CD4-positive, alpha-beta T cell treated with Interleukin-12 subunit alpha and Interleukin-12 subunit beta, for 1 hour (primary cell): ENCODE data around the gene PVRIG.
"Not testable (repeated sequence)": the region's sequence is repeated elsewhere in the genome, so short reads cannot be mapped to it uniquely, and the experiment has no call there.

Source experiments
- DNase-seq: peaks from one replicate; pipeline ENCODE4 v3.0.0-alpha.2; 2020

Gene PVRIG

DNA sequence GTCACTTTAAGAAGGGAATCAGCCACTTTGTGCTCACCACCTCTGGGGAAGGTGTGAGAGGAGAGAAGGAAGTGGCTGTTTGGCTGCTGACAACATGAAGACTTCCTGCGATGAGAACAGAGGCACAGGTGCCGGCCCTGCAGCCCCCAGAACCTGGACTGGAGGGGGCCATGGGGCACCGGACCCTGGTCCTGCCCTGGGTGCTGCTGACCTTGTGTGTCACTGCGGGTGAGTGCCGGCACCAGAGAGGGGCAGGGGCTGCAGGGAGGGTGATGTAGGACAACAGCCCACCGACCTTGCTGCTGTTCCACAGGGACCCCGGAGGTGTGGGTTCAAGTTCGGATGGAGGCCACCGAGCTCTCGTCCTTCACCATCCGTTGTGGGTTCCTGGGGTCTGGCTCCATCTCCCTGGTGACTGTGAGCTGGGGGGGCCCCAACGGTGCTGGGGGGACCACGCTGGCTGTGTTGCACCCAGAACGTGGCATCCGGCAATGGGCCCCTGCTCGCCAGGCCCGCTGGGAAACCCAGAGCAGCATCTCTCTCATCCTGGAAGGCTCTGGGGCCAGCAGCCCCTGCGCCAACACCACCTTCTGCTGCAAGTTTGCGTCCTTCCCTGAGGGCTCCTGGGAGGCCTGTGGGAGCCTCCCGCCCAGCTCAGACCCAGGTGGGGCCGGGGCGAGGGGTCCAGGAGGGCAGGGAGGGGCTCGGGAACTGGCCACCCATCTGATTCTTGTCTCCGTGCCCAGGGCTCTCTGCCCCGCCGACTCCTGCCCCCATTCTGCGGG, at the start of gene PVRIG:
PVRIG (plus strand) TSS at position 149 of the 785 bp plus-strand sequence; CDS start at position 171, 22 bp downstream.
- peak; percentile 37 for DNase-seq

DNA sequence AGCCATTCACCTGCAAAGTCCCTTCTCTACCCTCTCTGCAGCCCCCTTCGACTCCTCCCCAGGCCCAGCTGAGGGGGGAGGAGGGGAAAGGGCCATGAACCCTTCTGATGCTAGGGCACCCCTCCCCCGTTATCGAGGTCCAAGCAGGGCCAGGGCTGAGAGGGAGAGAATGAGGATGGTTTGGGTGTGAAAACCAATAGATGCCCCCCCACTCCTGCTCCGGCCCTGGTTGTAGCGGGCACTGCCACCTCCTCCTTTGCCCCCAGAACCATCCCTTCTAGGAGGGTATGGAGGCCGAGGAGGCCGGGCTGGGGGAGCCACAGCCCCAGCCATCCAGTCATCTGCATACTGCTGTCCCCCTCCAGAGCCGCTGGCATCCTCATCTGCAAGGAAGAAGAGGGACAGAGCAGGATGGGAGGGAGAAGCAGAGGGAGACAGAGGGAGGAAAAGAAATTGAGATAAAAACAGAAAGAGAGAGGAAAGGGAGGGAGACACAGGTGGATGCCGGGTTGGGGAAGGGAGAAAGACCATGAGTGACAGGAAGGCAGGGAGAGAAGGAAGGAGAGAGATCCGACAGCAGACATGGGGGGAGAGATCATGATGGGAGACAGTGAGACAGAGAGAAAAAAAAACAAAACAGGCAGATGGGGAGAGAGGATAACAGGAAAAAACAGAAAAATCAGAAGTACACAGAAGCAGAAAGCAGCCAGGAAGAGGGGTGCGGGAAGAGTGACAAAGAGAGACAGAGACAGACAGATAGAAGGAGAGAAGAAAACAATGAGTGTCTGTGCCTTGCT, 49.5 kb upstream of the PVRIG start:
- no peak for DNase-seq

DNA sequence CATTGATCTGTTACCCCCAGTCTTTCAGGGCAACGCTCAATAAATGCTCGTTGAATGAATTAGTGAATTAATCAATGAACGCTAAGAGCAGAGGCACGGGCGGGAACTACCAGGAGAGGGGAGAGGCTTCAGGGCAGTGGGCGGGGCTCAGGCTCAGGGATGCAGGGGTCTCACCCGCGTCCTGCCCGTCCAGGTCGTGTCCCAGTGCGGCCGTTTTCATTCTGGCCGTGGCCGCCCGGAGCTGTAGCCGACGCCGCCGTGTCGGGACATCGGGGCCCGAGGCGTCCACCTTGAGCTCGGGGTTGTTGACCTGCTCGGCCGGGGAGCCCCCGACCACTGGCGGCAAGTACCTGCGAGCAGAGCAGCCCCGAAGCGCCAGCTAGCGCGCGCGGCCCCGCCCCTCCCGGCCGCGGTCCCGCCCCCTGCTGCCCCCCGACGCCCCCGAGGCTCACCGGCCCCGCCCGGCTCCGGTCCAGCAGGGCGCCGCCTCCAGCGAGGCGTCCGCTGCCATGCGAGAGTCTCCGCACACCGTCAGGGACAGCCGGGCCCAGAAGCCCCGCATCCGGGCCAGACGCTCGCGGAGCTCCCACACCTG, 48.6 kb upstream of the PVRIG start:
- peak; percentile 60 for DNase-seq

DNA sequence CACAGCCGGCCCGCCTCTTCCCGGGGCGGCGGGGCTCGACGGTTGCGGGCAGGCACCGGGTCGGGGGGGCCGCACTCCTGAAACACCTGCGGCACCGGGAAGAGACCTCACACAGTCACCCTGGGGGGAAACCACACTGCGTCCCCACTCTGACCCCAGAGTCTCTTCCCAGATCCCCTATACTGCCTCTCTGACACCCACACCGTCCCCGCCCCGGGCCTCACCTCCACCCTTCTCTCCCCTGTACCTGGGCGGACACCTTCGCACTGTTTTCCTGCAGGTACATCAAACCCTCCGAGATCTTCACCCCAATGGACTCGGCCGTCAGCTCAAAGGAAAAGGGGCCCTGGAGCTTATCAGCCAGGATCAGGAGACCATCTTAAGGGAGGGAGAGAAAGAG, 47.9 kb upstream of the PVRIG start:
- peak; percentile 32 for DNase-seq

DNA sequence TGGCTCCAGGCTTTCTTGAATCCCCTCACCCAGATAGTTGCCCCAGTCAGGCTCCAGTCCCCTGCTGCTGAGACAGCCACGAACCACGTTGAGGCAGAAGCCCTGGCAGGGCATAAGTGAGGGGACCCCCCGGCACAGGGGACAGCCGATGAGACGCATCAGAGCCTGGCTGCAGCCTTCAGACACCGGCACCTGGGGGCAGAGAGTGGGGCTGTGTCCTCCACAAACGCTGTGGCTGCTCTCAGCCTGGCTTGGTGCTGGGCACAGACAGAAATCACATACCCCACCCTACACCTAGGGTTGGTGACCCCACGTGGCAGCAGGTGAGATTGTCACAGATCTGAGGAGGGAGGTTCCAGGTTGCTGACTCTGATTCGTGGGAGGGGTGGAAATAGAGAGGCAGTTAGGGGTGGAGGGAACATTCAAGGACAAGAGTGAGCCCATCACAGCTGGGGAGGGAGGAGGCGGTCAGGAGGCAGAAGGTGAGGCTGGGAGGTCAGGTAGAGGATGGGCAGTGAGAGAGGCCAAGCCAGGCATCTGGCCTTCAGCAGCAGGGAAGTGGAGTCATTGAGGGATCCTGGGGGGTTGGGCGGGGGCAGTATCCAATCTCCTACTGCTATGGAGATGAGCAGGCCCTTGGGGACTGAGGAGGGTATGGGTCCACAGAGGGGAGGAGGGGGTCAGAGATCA, 45.8 kb upstream of the PVRIG start:
- no peak for DNase-seq

DNA sequence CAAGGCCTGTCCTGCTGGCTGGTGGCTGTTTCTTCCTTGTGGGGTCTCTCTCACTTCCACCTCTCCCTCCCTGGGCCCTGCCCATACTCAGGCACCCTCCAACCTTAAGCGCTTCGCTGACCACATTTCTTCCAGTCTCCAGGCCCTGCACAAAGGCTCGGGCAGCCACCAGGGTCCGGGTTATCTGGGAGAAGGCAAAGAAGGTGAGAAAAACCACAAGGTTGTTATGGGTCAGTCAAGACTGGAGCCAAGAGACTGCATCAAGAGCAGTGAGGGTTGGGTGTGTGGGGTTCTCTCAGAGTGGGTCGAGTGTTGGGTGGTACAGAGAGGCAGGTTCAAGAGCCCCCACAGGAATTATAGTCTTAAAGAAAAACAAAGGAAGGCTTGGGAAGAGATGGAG, 45.2 kb upstream of the PVRIG start:
- DNase-seq = no peak

DNA sequence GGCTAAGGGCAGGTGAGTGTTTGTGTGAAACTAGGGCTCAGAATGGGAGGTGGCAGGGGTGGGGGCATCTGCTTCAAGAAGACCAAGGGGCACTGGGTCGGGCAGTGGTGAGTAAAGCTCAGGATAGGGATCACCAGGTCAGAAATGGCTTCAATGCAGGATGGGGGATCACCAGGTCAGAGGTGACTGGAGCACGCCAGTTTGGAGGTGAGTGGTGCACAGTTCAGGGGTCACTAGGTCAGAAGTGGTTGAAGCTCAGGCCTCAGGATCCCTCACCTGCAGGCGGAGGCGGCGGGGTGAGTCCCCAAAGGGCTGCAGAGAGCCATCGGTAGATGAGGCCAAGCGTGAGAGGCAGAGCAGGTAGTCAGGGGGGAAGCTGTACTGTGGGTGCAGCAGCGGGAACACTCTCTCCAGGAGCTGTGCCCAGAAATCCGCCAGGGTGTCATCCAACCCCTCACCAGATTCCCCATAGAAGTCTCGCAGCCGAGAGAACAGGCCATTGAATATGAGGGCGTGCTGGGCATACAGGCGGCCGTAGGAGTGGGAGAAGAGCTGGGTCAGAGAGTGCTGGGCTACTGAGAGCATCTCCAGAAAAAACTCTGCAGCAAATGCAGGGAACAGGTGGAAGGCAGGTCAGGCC, 44.3 kb upstream of the PVRIG start:
- DNase-seq = no peak

DNA sequence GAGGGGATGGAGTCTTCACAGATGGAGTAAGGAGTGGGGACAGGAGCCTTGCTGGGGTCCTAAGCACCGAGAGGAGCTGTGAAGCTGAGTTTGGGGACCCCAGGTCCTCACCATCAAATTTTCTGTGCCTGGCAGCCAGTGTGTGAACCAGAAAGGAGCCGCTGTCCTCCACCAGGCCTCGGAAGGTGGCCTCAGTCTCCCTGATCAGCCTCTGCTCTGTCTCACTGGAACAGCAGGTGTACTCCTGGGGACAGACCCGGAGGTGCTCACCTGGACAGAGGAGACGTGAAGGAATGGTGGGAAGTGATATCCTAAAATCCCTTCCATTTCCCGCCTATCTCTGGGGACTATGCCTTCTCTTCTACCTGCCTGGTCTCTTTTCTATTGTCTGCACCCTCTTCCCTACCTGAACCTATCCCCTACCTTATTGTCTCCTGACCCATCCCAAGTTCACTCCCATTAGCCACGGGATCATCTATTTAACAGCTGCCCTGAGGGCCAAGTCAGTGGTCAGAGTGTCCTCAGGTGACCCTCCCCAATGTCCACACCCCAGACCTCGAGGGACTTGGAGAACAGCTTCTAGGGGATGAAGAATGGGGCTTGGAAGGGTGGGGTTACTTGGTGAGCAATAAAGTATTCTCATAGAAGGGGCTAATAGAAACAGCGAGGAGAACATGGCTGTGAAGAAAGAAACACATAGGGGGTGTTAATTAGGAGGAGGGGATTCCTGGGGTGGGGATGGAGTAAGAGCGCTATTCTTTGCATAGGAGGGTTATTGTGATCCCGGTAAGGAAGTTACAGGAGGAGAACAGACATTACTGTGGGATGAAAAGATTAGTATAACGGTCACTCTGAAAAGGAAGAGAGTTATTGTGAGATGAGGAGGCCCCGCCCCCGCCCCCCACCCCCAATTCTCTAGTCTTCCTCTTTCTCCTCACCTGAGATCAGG, 43.4 kb upstream of the PVRIG start:
- no peak for DNase-seq

DNA sequence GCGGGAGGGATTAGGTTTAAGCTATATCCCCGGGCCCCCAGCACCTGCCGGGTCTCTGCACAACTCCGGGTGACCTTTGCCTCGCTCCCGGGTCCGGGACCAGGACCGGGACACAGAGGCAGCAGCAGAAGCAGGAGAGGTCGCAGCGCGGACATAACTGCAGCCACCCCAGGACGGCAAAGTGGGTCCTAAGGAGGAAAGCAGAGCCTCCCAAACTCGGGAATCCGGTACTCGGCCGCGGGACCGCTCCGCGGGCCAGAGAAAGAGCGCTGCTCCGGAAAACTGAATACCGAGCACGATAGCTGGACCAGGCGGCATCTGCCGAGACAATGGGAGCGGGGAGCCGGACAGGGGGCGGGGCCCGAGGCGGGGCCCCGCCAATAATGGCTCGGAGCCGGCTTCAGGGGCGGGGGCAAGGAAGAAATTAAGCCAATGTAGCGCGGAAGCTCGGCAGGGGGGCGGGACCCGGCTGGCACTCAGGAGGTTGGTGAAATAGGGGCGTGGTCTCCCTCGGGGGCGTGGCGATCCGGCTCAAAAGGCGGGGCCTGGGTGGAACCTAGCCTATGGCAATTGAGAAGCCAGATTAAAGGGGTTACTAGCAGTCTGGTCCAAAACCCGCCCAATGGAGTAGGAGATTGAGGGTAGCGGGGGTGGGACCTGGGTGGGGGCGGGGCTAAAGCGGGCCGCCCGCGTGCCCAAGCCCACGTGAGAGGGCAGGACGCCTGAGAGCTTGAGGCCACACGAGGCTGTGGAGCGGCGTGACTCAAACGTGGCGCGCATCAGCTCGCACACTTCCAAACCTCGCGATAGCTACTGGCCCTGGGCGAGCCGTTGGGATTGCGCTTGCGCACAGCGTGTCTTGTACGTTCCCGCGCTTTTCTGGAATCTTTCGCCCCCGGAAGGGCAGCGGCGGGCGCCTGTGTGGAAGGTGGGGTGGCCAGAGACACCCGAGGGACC, 42.4 kb upstream of the PVRIG start, which contains the start of the genes GPC2 and STAG3:
GPC2 (minus strand) TSS at position 337 of the 957 bp plus-strand sequence; CDS start at position 155, 182 bp downstream.
STAG3 (plus strand) TSS at position 874 of the 957 bp plus-strand sequence. CDS start 2,639 bp downstream, outside the sequence.
- peak; percentile 99 for DNase-seq

DNA sequence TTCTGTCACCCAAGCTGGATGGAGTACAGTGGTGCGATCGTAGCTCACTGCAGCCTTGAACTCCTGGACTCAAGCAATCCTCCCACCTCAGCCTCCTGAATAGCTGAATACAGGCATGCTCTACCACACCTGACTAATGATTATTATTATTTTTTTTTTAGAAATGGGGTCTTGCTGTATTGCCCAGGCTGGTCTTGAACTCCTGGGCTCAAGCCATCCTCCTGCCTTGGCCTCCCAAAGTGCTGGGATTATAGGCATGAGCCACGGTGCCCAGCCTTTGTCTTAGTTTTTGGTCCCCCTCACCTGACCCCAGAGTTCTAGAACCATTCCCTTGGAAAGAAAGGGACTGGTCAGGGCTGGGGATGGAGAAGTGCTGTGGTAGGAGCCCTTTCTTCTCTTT, 39.7 kb upstream of the PVRIG start:
- DNase-seq = not testable (repeated sequence)

DNA sequence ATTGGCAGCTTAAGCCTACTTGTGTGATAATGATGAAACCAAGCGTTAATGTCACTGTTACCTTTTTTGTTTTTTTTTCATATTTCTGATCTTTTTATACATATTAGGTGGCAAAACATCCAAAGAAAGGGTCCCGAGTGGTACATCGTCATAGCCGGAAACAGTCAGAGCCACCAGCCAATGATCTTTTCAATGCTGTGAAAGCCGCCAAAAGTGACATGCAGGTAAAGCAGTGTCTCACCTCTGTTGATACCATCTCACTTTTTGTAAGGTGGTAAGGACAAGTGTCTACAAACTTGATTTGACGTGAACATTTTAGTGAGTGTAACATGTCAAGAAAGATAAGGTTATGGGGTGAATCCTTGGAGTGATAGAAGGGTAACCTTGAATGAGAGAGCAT, 37.1 kb upstream of the PVRIG start:
- DNase-seq = peak; percentile 44

DNA sequence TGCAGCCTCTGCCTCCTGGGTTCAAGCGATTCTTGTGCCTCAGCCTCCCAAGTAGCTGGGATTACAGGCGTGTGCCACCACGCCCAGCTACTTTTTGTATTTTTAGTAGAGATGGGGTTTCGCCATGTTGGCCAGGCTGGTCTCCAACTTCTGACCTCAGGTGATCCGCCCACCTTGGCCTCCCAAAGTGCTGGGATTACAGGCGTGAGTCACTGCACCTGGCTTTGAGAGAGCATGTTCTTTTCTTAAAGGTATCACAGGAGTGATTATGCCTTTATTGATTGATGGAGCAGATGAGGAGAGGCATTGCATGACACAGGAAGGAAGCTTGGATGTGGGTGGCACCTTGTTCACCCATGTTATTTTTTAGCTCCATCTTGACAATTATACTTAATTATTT, 36.7 kb upstream of the PVRIG start:
- not testable (repeated sequence) for DNase-seq

DNA sequence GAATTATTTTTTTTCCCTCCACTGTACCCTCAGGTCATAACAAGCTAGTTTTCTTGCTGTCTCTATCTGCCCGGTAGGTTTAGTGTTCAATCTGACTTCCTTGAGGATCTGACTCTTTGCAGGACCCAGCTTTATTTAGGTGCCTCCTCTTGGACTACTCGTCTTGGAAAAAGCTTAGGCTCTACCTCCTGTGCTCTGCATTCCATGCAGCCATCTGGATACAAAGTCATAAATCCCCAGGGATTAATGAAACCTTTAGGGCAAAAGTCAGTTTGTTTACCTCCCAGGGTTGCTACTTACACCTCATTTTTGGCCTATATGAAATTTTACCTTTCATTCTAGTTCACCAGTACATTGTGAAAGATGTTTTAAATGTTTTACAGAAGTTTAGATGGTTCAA, 34.0 kb upstream of the PVRIG start:
- no peak for DNase-seq

DNA sequence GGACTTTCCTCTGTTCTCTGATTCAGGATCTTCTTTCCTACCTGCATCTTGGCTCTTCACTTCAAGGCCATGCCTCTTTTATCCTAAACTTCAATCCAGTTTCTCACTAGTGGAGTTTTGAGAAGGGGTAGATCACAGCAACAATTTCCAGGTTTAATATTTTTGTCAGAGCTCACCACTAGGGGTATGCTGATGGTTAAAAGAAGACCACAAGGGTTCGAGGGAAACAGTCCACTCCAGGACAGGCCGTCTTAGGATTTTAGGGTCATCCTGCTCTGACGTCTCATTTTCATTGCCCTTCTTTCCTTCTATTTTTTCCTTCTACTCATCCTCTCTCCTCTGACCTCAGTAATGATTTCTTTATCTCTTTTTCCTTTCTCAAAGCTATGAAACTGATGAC, 30.7 kb upstream of the PVRIG start:
- DNase-seq = no peak

DNA sequence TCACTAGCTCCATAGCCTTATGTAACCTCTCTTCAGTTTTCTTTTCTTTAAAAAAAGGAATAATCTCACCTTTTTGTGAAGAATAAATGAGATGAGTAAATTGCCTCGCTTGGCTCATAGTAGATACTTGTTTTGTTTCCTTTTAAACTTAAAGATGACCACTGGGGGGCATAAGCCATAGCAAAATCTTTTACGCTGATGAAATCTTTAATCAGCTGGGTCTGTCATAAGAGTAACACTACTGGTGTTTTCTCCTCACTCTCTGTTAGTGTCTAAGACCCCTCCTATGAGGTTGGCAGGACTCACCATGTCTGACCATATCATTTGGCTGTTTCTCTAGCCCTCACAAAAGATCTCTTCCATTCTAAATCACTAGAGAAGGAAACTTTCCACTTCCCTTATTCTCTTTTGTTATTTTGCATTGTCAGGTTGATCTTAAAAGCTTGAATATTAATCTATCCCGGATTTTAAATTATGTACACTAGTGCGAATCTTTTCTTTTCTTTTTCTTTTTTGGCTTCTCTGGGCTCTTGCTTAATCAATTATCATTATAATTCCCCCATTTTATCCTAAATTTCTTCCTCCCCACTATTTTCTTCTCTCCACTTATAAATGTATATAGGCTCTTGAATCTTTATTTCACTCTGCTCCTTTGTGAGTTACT, 29.6 kb upstream of the PVRIG start:
- DNase-seq = peak; percentile 71

DNA sequence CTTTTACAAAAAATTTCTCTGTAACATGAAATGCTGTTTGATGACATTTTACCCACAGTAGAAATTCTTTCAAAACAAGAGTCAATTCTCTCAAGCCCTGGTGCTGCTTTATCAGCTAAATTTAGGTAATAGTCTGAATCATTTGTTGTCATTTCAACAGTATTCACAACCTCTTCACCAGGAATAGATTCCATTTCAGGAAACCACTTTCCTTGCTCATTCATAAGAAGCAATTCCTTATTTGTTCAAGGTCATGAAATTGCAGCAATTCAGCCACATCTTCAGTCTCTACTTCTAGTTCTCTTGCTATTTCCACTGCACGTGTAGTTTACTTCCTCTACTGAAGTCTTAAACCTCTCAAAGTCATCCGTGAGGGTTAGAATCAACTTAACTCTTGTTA, 28.0 kb upstream of the PVRIG start:
- DNase-seq = no peak

DNA sequence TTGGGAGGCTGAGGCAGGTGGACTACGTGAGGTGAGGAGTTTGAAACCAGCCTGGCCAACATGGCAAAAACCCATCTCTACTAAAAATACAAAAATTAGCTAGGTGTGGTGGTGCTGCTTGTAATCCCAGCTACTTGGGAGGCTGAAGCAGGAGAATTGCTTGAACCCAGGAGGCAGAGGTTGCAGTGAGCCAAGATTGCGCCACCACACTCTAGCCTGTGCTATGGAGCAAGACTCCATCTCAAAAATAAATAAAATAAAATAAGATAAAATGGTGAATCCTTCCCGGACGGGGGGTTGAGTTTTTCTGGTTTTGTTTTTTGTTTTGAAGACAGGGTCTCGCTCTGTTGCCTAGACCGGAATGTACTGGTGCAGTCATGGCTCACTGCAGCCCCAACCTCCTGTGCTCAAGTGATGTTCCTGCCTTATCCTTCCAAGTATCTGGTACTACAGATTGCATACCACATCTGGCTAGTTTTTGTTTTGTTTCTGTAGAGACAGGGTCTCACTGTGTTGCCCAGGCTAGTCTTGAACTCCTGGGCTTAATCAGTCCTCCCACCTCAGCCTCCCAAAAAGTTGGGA, 27.4 kb upstream of the PVRIG start:
- DNase-seq = not testable (repeated sequence)

DNA sequence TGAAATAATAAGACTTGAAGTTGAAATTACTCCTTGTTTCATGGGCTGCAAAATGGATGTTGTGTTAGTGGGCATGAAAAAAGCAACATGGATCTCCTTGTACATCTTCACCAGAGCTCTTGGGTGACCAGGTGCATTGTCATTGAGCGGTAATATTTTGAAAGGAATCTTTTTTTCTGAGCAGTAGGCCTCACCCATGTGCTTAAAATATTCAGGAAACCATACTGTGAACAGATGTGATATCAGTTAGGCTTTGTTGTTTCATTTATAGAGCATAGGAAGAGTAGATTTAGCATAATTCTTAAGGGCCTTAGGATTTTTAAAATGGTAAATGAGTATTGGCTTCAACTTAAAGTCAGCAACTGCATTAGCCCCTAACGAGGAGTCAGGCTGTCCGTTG, 26.8 kb upstream of the PVRIG start:
- DNase-seq = no peak

DNA sequence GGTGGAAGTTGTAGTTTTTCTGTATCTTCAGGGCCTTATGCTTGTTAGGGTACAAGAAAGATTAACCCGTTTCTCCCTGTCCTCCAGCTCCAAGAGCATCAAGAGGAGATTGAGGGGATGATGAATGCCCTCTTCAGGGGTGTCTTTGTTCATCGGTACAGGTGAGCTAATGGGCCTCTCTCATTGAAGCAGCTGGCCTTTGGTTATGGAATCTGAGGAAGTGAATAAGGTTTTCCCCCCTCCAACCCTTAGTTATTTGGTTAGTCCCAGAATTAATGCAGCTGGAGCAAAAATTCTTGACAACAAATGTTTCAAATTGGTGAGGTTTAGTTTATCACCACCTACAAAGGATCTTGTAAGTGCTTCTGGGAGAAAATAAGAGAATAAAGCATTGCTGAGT, 24.5 kb upstream of the PVRIG start:
- DNase-seq = no peak
